ENCODE measurements around the gene NT5DC1. TPM values are rescaled to one million over a fixed set of nuclear protein-coding genes. Genes with fewer than 3 reads are reported as not detected.
A peak's percentile ranks its signal among the peaks of the same experiment; 100 is the strongest.

Gene NT5DC1
- total RNA-seq, 1 experiment from 2014 or later, result 19.9 TPM

GRCh38 chr6:116136373-116136772, 35.7 kb downstream of the NT5DC1 start:
- DNase-seq (ENCODE audit: low read depth), result no peak

- DNase-seq (ENCODE audit: low read depth), result no peak
Measured at GRCh38 chr6:116136933-116137340, 36.3 kb downstream of the NT5DC1 start.

- DNase-seq (ENCODE audit: low read depth), result no peak
Measured at GRCh38 chr6:116139917-116140316, 39.3 kb downstream of the NT5DC1 start.

- peak; percentile 81 for DNase-seq (ENCODE audit: low read depth)
Measured at GRCh38 chr6:116144605-116145004, 44.0 kb downstream of the NT5DC1 start.

- no peak for DNase-seq (ENCODE audit: low read depth)
Measured at GRCh38 chr6:116145803-116146675, 45.4 kb downstream of the NT5DC1 start.

GRCh38 chr6:116152620-116153019, 52.0 kb downstream of the NT5DC1 start:
- no peak for DNase-seq (ENCODE audit: low read depth)

GRCh38 chr6:116154887-116155286, 54.2 kb downstream of the NT5DC1 start:
- DNase-seq (ENCODE audit: low read depth), result no peak

- no peak for DNase-seq (ENCODE audit: low read depth)
Measured at GRCh38 chr6:116156405-116157326, 56.0 kb downstream of the NT5DC1 start.

- no peak for DNase-seq (ENCODE audit: low read depth)
Measured at GRCh38 chr6:116157391-116157790, 56.7 kb downstream of the NT5DC1 start.

GRCh38 chr6:116158641-116159040, 58.0 kb downstream of the NT5DC1 start:
- peak; percentile 21 for DNase-seq (ENCODE audit: low read depth)

GRCh38 chr6:116159782-116160524, 59.3 kb downstream of the NT5DC1 start:
- no peak for DNase-seq (ENCODE audit: low read depth)

- DNase-seq (ENCODE audit: low read depth), result no peak
Measured at GRCh38 chr6:116165596-116165995, 64.9 kb downstream of the NT5DC1 start.

GRCh38 chr6:116166369-116166768, 65.7 kb downstream of the NT5DC1 start:
- DNase-seq (ENCODE audit: low read depth), result no peak

GRCh38 chr6:116168148-116168547, 67.5 kb downstream of the NT5DC1 start:
- no peak for DNase-seq (ENCODE audit: low read depth)

- no peak for DNase-seq (ENCODE audit: low read depth)
Measured at GRCh38 chr6:116169880-116170279, 69.2 kb downstream of the NT5DC1 start.

GRCh38 chr6:116170358-116171057, 69.9 kb downstream of the NT5DC1 start:
- no peak for DNase-seq (ENCODE audit: low read depth)

GRCh38 chr6:116173928-116174327, 73.3 kb downstream of the NT5DC1 start:
- no peak for DNase-seq (ENCODE audit: low read depth)

GRCh38 chr6:116175344-116175743, 74.7 kb downstream of the NT5DC1 start:
- DNase-seq (ENCODE audit: low read depth), result no peak

GRCh38 chr6:116176596-116176995, 75.9 kb downstream of the NT5DC1 start:
- DNase-seq (ENCODE audit: low read depth), result no peak

- DNase-seq (ENCODE audit: low read depth), result no peak
Measured at GRCh38 chr6:116180375-116180774, 79.7 kb downstream of the NT5DC1 start.

GRCh38 chr6:116189472-116189871, 88.8 kb downstream of the NT5DC1 start:
- no peak for DNase-seq (ENCODE audit: low read depth)

Data from HT1080 (cell line).